ENCODE data around the gene MAN2B2. TPM values are rescaled to one million over a fixed set of nuclear protein-coding genes. Genes with fewer than 3 reads are reported as not detected.

Gene MAN2B2
- total RNA-seq, 1 experiment from 2014 or later = 34.4 TPM

DNA sequence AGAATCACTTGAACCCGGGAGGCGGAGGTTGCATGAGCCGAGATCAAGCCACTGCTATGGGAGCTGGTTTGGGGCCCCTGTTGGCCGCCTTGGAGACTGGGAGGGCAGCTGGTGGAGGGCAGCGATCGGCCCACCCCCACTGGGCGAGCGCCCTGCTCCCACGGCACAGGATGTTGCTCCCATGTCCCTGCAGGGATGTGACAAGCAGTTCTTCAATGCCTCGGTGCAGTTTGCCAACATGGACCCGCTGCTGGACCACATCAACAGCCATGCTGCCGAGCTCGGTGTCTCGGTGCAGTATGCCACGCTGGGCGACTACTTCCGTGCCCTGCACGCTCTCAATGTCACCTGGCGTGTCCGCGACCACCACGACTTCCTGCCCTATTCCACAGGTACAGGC lies 19.4 kb downstream of the MAN2B2 start:
- TF ChIP-seq TCF7L2 (IDR thresholded peaks at IDR 0.05; ENCODE audit: low read depth, low read length) (no peak), POLR2AphosphoS5 (IDR thresholded peaks at IDR 0.05; ENCODE audit: low read depth, low read length) (no peak), SIN3A (IDR thresholded peaks at IDR 0.05; ENCODE audit: borderline replicate concordance, insufficient read depth, low read depth, low read length) (no peak)
- TF ChIP-seq, protein P1, sequence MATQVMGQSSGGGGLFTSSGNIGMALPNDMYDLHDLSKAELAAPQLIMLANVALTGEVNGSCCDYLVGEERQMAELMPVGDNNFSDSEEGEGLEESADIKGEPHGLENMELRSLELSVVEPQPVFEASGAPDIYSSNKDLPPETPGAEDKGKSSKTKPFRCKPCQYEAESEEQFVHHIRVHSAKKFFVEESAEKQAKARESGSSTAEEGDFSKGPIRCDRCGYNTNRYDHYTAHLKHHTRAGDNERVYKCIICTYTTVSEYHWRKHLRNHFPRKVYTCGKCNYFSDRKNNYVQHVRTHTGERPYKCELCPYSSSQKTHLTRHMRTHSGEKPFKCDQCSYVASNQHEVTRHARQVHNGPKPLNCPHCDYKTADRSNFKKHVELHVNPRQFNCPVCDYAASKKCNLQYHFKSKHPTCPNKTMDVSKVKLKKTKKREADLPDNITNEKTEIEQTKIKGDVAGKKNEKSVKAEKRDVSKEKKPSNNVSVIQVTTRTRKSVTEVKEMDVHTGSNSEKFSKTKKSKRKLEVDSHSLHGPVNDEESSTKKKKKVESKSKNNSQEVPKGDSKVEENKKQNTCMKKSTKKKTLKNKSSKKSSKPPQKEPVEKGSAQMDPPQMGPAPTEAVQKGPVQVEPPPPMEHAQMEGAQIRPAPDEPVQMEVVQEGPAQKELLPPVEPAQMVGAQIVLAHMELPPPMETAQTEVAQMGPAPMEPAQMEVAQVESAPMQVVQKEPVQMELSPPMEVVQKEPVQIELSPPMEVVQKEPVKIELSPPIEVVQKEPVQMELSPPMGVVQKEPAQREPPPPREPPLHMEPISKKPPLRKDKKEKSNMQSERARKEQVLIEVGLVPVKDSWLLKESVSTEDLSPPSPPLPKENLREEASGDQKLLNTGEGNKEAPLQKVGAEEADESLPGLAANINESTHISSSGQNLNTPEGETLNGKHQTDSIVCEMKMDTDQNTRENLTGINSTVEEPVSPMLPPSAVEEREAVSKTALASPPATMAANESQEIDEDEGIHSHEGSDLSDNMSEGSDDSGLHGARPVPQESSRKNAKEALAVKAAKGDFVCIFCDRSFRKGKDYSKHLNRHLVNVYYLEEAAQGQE (IDR thresholded peaks at IDR 0.05; ENCODE audit: insufficient read depth in 1 of 2, low read depth in 2 of 2, low read length in 1 of 2) = no peak
- TF ChIP-seq, protein P2, sequence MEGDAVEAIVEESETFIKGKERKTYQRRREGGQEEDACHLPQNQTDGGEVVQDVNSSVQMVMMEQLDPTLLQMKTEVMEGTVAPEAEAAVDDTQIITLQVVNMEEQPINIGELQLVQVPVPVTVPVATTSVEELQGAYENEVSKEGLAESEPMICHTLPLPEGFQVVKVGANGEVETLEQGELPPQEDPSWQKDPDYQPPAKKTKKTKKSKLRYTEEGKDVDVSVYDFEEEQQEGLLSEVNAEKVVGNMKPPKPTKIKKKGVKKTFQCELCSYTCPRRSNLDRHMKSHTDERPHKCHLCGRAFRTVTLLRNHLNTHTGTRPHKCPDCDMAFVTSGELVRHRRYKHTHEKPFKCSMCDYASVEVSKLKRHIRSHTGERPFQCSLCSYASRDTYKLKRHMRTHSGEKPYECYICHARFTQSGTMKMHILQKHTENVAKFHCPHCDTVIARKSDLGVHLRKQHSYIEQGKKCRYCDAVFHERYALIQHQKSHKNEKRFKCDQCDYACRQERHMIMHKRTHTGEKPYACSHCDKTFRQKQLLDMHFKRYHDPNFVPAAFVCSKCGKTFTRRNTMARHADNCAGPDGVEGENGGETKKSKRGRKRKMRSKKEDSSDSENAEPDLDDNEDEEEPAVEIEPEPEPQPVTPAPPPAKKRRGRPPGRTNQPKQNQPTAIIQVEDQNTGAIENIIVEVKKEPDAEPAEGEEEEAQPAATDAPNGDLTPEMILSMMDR (IDR thresholded peaks at IDR 0.05) = no peak
- in situ Hi-C loops (cut with HindIII; ENCODE audit: low pct_unique_long_range_greater_than_20kb, low sequenced_read_pairs) = no loop called here
- CTCF ChIA-PET = no interaction called here
- intact Hi-C loops (cut with micrococcal nuclease; ENCODE audit: unreplicated experiment) = no loop called here
- DNase-seq (ENCODE audit: low read depth, low spot score) (no peak), ATAC-seq (no peak)
- Histone ChIP-seq H3K27ac (ENCODE audit: low read length) (no peak overlapping the region), H3K9me3 (ENCODE audit: control insufficient read depth, insufficient read depth, low read depth, low read length) (no peaks in the 10 kb centered on the region), H3K27me3 (ENCODE audit: control insufficient read depth, insufficient read depth, low read length) (no peaks in the 10 kb centered on the region), H3K36me3 (ENCODE audit: control insufficient read depth, insufficient read depth, low read length) (no peaks in the 10 kb centered on the region), H3K4me1 (ENCODE audit: control insufficient read depth, insufficient read depth, low read length) (no peaks in the 10 kb centered on the region), H3K4me3 (ENCODE audit: low read depth in 2 of 2, low read length in 2 of 2) (no peak overlapping the region)
- POLR2A ChIA-PET = no interaction called here
- BruUV-seq (replicated peaks) = no TSS peak

DNA sequence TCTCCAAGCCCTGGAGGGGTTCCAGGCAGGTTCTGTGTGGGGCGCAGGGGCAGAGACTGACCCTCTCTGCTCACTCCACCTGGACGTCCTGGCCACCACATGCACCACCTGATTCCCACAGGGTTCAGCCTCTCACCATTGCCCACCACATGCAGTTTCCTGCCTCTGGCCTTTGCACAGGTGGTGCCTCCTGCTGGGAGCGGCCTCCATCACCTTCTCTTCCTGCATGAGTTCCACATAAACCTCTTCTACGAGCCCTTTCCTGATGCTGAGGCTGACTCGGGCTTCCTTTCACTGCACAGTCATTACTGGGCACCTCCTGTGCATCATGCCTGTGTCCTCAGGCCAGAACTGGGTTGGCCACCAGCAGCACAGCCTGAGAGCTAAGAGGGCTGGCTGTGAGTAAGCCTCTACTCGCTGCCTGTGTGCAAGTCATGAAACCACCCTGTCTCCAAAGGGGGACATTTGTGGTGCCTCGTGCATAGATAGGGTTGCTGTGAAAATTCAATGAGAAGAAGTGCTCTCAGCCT lies 19.9 kb downstream of the MAN2B2 start:
- Histone ChIP-seq H3K9me3 (ENCODE audit: control insufficient read depth, insufficient read depth, low read depth, low read length) (no peaks in the 10 kb centered on the region), H3K27ac (ENCODE audit: low read length) (no peak overlapping the region), H3K27me3 (ENCODE audit: control insufficient read depth, insufficient read depth, low read length) (no peaks in the 10 kb centered on the region), H3K4me3 (ENCODE audit: low read depth in 2 of 2, low read length in 2 of 2) (no peak overlapping the region), H3K36me3 (ENCODE audit: control insufficient read depth, insufficient read depth, low read length) (no peaks in the 10 kb centered on the region), H3K4me1 (ENCODE audit: control insufficient read depth, insufficient read depth, low read length) (no peaks in the 10 kb centered on the region)
- intact Hi-C loops (cut with micrococcal nuclease; ENCODE audit: unreplicated experiment) (no loop called here), in situ Hi-C loops (cut with HindIII; ENCODE audit: low pct_unique_long_range_greater_than_20kb, low sequenced_read_pairs) (no loop called here)
- ChIA-PET CTCF (no interaction called here), POLR2A (no interaction called here)
- ATAC-seq = no peak
- DNase-seq (ENCODE audit: low read depth, low spot score) = no peak
- no peak for TF ChIP-seq SIN3A (IDR thresholded peaks at IDR 0.05; ENCODE audit: borderline replicate concordance, insufficient read depth, low read depth, low read length)
- TF ChIP-seq TCF7L2 (IDR thresholded peaks at IDR 0.05; ENCODE audit: low read depth, low read length) = no peak
- TF ChIP-seq, protein P2 (IDR thresholded peaks at IDR 0.05) = no peak
- no peak for TF ChIP-seq POLR2AphosphoS5 (IDR thresholded peaks at IDR 0.05; ENCODE audit: low read depth, low read length)
- TF ChIP-seq, protein P1 (IDR thresholded peaks at IDR 0.05; ENCODE audit: insufficient read depth in 1 of 2, low read depth in 2 of 2, low read length in 1 of 2) = no peak
- no TSS peak for BruUV-seq (replicated peaks)

Data from Panc1 (cell line).